Mesodermal cell (in vitro differentiated cells): ENCODE data around the gene PHF20.

Experiments
- H3K27ac ChIP-seq: 2 replicates; pipeline ENCODE4 v1.7.0; 2013; ENCODE audit warnings: mild to moderate bottlenecking, low read depth, low read length, moderate library complexity; ENCODE audit not compliant: severe bottlenecking
- H3K36me3 ChIP-seq: 2 replicates; pipeline ENCODE4 v1.7.1; 2013; ENCODE audit warnings: mild to moderate bottlenecking, low read length, moderate library complexity; ENCODE audit not compliant: control insufficient read depth, insufficient read depth
- H3K4me1 ChIP-seq: one replicate; pipeline ENCODE4 v1.7.1; 2013; ENCODE audit warnings: mild to moderate bottlenecking, low read length; ENCODE audit not compliant: insufficient read depth, control insufficient read depth, poor library complexity, severe bottlenecking
- H3K4me3 ChIP-seq: 2 replicates; pipeline ENCODE4 v1.7.0; 2013; ENCODE audit warnings: low read length, control low read depth, mild to moderate bottlenecking; ENCODE audit not compliant: insufficient read depth, poor library complexity, severe bottlenecking; ENCODE audit errors: extremely low read depth
- H3K9me3 ChIP-seq: 2 replicates; pipeline ENCODE4 v1.7.1; 2013; ENCODE audit warnings: mild to moderate bottlenecking, low read length, moderate library complexity; ENCODE audit not compliant: control insufficient read depth
- WGBS, 2 experiments: methylation state at CpG; one replicate each; pipeline ENCODE4 v1.1.5; 2013; ENCODE audit warnings: missing lambda C conversion rate in 2 of 2; ENCODE audit not compliant: insufficient coverage in 2 of 2; 5-methylcytosine and 5-hydroxymethylcytosine counted together

Gene PHF20

DNA sequence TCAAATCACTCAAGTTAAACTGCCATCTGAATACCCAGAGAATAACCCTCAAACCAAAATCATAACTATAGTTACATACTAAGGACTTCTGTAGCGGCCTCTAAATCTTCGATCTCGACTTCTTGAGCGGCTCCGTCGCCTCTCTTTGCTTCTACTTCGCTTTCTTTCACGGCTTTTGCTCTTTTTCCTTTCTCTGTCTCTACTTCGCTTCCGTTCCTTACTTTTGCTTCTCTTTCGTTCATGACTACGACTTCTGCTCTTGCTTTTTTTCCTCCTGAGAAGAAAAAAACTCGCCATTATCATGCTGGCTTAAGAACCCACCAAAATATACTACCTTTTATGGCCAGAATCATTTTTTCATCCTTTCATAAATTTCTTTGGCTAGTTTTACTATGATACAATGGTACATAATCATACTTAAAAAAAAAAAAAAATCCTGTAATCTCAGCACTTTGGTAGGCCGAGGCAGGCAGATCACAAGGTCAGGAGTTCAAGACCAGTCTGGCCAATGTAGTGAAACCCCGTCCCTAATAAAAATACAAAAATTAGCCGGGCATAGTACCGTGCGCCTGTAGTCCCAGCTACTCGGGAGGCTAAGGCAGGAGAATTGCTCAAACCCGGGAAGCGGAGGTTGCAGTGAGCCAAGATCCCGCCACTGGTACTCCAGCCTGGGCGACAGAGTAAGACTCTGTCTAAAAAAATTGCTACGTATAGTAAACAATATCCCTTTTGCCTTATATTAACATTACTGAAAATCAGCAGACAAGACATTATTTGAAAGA, 39.8 kb upstream of the PHF20 start:
- 93 to 96% methylated on average over 22 to 23 of the region's 24 CpGs for WGBS, 2 experiments
- Histone ChIP-seq H3K4me3 (no peak overlapping the region), H3K9me3 (no peaks in the 10 kb centered on the region), H3K36me3 (peaks cover 99% of the 10 kb centered on the region), H3K27ac (no peak overlapping the region), H3K4me1 (peaks cover under 1% of the 10 kb centered on the region)

DNA sequence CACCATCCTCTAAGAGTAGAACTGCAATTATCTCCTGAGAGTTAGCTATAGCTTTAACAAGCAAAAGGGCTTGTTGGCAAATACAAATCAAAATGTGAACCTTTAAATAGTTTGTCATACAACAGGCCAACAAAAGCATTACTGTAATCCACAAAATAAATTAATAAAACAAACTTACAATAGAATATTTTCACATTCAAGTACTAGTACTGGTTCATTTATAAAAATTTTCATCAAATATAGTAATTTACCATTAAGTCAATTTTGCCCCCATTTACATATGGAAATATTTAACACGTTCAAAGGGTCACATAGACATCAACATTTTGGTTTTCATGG, 39.2 kb upstream of the PHF20 start:
- no peak overlapping the region for H3K4me3 ChIP-seq
- H3K4me1 ChIP-seq, result peaks cover 5% of the 10 kb centered on the region
- WGBS, 2 experiments, result 91 to 100% methylated on average over 1 of the region's 1 CpG
- no peaks in the 10 kb centered on the region for H3K9me3 ChIP-seq
- peaks cover 99% of the 10 kb centered on the region for H3K36me3 ChIP-seq
- H3K27ac ChIP-seq, result no peak overlapping the region

DNA sequence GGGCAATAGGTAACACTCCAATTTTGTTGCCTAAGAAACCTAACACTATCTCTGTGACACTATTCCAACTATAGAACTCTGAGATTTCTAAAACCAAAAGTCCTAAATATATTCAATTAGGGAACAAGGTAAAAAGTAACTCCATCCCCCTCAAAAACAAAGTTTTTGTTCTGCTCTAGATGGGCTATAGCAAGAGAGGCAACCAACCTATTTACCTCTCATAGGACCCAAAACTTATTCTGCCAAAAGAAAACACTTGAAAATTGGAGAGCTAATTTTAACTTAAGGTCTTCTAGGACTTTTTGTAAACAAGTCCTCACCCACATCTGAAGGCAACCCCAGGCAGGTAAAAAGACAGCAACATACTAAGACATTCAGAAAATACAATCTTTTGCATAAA, 37.4 kb upstream of the PHF20 start:
- Histone ChIP-seq H3K4me1 (peaks cover 5% of the 10 kb centered on the region), H3K4me3 (no peak overlapping the region), H3K27ac (no peak overlapping the region), H3K9me3 (no peaks in the 10 kb centered on the region), H3K36me3 (peaks cover 100% of the 10 kb centered on the region)

DNA sequence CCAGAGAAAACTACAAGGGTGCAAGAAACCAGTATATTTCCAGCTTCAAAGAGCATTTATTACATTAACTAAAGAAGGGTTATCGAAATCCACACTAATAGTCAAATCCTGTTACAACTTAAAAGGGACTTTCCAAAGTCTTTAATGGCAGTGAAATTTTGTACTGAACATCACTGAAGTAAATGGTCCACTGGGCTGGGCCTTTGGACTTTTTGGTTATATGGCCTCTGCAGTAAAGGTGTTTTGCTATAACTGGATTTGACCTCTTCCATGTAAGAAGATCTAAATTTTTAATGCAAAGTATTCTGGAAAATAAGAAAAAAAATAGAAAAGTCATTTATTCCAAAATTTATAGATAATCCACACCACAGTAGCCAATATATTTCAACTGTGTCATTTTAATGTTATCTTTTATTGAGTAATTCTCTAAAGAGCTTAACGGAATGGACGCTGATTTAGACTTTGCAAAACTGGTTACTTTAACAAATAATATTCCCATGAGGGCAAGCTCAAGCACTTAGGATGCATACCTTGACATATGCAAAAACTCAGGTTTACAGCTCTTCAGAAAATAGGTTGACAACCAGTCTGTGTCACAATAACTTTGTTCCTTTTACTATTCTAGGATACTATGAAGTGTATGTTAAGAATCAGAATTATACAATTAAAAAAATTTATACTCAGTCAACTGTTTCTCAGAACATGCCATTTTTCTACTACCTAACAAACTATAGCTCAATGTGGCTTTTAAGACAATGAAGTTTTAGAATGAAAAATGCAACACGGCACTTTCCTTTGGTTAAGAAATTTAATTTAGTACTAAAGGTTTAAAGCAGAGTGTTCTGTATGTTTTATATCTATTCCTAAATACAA, 36.8 kb upstream of the PHF20 start:
- H3K27ac ChIP-seq, result no peak overlapping the region
- H3K36me3 ChIP-seq, result peaks cover 95% of the 10 kb centered on the region
- H3K9me3 ChIP-seq, result no peaks in the 10 kb centered on the region
- no peak overlapping the region for H3K4me3 ChIP-seq
- peaks cover 5% of the 10 kb centered on the region for H3K4me1 ChIP-seq
- 100% methylated on average over 2 of the region's 4 CpGs; no CpG with 5 or more reads in 1 of the 2 experiments for WGBS, 2 experiments

DNA sequence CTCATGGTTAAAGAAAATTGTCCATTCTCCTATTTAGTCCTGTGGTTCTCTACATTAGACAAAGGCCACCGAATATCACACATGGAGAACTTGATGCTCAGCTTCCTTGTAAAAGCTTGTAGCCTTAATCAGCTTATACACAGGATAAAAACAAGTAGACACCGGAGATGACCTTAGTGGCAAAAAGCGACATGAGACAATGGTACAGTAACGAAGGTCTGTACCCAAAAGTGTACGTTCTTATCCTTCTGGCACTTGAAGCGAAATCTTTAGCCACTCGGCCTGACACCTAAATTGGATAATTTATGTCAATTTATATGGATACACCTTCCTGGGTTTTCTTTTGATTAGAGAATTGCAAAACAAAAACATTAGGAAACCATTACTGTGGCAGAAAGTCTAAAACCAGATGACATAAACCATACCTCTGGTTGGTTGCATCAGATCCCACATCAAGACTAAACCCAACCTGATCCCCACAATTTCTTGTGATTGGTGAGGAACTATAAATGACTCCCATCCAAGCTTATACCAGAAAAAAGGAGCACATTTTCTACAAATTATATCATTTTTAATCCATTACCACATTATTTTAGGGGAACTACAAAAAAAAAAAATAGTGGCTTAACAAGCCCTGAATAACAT, 35.9 kb upstream of the PHF20 start:
- Histone ChIP-seq H3K4me1 (peaks cover 5% of the 10 kb centered on the region), H3K27ac (no peak overlapping the region), H3K4me3 (no peak overlapping the region)

DNA sequence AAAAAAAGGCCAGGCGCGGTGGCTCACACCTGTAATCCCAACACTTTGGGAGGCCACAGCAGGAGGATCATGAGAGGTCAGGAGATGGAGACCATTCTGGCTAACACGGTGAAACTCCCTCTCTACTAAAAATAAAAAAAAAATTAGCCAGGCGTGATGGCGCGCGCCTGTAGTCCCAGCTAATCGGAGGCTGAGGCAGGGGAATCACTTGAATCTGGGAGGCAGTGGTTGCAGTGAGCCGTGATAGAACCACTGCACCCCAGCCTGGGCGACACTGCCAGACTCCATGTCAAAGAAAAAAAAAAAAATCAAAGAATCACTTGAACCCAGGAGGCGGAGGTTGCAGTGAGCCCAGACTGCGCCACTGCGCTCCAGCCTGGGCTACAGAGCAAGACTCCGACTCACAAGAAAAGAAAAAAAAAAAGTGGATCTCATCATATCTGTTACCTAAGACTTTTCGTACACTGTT, 33.9 kb upstream of the PHF20 start:
- Histone ChIP-seq H3K27ac (no peak overlapping the region), H3K4me1 (peaks cover 5% of the 10 kb centered on the region), H3K9me3 (no peaks in the 10 kb centered on the region), H3K36me3 (peaks cover 74% of the 10 kb centered on the region), H3K4me3 (no peak overlapping the region)
- WGBS, 2 experiments, result 97 to 98% methylated on average over 7 to 12 of the region's 15 CpGs

More for the DNA sequence above, 35.9 kb upstream of the PHF20 start:
- H3K36me3 ChIP-seq, result peaks cover 94% of the 10 kb centered on the region
- 97 to 100% methylated on average over 5 of the region's 7 CpGs for WGBS, 2 experiments
- no peaks in the 10 kb centered on the region for H3K9me3 ChIP-seq

DNA sequence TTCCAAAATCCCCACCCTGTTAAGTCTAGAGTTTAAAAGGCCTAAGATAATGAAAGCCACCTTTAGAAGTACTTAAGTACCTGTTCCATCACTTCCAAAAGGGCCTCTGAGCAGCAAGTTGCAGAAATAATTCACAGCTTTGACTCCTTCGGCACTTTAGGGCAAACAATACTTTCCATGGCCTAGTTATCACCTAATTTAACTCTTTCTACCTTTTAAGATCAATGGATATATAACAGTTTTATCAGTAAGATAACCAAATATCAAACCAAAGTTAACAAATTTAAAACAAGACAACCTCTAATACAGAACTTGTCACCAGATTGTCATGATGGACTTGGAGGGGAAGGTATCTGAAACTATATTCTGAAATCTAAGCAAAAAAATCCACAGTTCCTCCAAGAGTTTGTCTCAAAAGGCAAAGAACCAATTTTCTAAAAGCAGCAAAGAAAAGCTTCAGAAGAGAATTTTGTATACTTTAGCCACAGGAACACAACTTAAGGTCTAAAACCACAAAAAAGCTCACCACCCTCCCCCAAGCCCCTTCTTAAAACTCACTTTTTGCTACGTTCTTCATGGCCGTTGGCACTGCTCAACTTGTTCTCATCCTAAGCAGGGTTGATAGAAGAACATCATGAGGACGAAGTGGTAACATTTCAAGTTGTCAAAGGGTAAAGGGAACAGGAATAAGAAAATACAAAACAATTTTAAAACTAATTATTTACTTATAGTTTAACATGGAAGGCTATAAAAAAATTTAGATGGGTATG, 33.2 kb upstream of the PHF20 start:
- peaks cover 5% of the 10 kb centered on the region for H3K4me1 ChIP-seq
- no peaks in the 10 kb centered on the region for H3K9me3 ChIP-seq
- 100% methylated on average over 1 of the region's 4 CpGs; no CpG with 5 or more reads in 1 of the 2 experiments for WGBS, 2 experiments
- H3K36me3 ChIP-seq, result peaks cover 67% of the 10 kb centered on the region
- H3K27ac ChIP-seq, result no peak overlapping the region
- no peak overlapping the region for H3K4me3 ChIP-seq

DNA sequence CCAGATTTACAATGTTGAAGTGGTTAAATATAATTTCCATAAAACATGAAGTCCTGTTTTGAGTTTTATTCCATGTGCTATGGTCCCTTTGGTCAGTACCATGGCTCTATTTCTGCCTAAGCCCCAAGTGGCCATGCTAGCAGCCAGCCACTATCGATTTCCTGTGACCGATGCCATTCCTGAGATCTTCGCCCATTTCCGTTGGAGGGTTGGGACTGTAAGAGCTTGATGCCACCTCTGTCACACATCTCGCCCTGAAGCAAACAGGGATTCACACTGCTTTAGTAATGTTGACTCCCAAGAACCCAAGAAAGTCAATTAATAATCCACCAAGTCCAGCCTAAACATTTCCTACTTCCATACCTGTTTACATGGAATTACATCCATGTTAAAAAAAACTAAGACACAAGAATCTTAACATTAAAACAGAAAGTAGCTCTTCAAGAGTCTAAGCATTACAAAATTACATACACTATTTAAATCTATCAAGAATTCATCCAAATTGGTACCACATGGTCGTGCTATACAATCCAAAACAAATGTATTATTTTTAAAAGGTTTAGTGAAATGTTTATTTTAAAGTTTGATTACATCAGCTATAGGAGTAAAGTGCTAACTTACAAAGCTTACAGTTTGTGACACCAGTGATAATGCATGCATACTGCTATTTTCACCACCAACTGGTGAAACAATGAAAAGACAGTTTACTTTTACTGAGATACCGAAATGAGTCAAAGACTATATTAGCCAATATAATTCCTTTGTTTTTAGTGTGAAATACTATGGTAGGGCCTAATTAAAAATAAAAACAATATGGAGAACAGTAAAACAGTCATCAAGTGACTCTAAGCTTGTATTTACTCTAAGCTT, 32.3 kb upstream of the PHF20 start:
- 80 to 96% methylated on average over 2 to 3 of the region's 7 CpGs for whole genome bisulfite sequencing, 2 experiments
- Histone ChIP-seq H3K9me3 (no peaks in the 10 kb centered on the region), H3K4me1 (peaks cover 5% of the 10 kb centered on the region), H3K4me3 (peak overlapping the region; percentile 92), H3K27ac (no peak overlapping the region), H3K36me3 (peaks cover 58% of the 10 kb centered on the region)

DNA sequence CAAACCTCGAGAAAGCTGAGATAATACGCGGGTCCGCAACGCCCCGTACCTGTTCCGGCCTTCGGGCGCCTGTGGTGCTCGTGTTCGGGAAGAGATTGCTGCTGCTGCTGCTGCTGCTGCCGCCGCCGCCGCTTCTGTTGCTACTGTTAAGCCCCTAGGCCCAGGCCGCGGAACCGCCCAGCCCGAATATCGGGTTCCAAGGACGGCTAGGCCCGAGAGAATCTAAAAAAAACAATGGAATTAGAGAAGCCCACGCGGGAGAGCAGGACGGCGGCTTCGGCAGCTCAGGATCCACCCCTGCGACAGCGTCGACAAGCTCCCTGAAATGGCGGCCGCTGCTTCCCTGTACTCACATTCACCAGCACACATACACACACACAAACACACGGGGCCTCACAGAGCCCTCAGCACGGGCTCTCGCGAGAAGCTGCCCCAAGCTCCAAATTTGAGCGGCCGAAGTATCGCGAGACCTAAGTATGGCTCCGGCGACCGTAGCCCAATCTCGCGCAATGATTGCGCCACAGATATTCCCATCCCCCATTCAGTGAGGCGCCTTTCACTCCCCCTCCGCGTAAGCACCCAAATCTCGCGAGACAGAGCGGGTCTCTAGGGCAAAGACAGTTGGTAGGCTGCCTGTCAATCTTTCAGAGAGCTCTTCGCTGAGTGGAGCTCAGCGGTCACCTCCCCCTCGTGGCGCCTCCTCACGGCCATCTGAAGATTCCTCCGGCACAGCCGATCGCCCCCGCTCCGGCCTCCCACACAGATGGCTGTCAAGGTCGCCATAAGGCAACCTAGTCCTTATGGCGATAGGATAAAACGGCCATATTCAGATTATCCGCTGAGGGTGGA, 29.7 kb upstream of the PHF20 start, which contains the start of gene RBM39:
RBM39 (minus strand) TSS at position 369 of the 849 bp plus-strand sequence. CDS start 1,386 bp downstream, outside the sequence.
- 0% methylated on average over 50 to 61 of the region's 66 CpGs for WGBS, 2 experiments
- peaks cover 32% of the 10 kb centered on the region for H3K36me3 ChIP-seq
- H3K27ac ChIP-seq, result peak within 1 kb of the TSS; percentile 98
- peaks cover 3% of the 10 kb centered on the region for H3K4me1 ChIP-seq
- H3K9me3 ChIP-seq, result no peaks in the 10 kb centered on the region
- H3K4me3 ChIP-seq, result peak within 1 kb of the TSS; percentile 92
